NCI-H187 treated with DMSO at 0.1 percent for 48 hours (cell line): Measurements from ENCODE around the gene FGD1.
"Not testable (repeated sequence)": the region's sequence is repeated elsewhere in the genome, so short reads cannot be mapped to it uniquely, and the experiment has no call there.

Experiments
- DNase-seq: peaks from one replicate; lab custom pipeline; 2025; lab: John Stamatoyannopoulos, UW

The FGD1 gene

GRCh38 chrX:54495814-54496516 is at the start of gene FGD1:
FGD1 (minus strand) TSS chrX:54496234; CDS start chrX:54495432, 802 bp downstream.
- DNase-seq, result no peak

DNA sequence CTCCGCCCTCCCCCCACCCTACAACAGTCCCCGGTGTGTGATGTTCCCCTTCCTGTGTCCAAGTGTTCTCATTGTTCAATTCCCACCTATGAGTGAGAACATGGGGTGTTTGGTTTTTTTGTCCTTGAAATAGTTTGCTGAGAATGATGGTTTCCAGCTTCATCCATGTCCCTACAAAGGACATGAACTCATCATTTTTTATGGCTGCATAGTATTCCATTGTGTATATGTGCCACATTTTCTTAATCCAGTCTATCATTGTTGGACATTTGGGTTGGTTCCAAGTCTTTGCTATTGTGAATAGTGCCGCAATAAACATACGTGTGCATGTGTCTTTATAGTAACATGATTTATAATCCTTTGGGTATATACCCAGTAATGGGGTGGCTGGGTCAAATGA is 46.2 kb upstream of the FGD1 start:
- DNase-seq, result not testable (repeated sequence)

- DNase-seq, result no peak
Measured at GRCh38 chrX:54540289-54540688, 44.3 kb upstream of the FGD1 start.

- DNase-seq, result no peak
Measured at GRCh38 chrX:54534271-54534670, 38.2 kb upstream of the FGD1 start.

GRCh38 chrX:54530357-54530900 is 34.4 kb upstream of the FGD1 start:
- DNase-seq, result no peak

GRCh38 chrX:54529552-54530356 is 33.7 kb upstream of the FGD1 start, which contains the start of gene GNL3L:
GNL3L (plus strand) TSS chrX:54530219; CDS start chrX:54532567, 2,348 bp downstream.
- DNase-seq, result peak; percentile 59

GRCh38 chrX:54529151-54529550 is 33.1 kb upstream of the FGD1 start:
- DNase-seq, result no peak

DNA sequence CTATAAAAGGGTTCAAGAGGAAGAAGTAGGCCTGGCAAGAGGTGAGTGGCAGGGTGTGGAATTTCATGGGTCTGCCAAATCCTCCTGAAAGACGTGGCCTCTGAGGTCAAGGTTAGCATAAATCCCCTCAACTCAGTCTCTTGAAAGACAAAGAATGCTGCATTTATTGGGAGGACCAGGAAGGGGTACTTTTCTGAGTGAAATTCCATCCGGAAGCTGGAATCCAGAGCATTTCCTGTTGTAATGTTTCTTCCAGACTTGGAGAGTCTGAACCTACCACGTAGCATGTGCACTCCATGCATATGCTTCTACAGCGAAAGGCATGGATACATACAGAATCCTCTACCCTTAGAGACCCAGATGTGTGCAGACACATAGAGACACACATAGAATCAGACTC is 13.4 kb upstream of the FGD1 start:
- DNase-seq, result no peak

- DNase-seq, result no peak
Measured at GRCh38 chrX:54496936-54497335, 902 bp upstream of the FGD1 start.

GRCh38 chrX:54496517-54496852 is 451 bp upstream of the FGD1 start:
- DNase-seq, result no peak

DNA sequence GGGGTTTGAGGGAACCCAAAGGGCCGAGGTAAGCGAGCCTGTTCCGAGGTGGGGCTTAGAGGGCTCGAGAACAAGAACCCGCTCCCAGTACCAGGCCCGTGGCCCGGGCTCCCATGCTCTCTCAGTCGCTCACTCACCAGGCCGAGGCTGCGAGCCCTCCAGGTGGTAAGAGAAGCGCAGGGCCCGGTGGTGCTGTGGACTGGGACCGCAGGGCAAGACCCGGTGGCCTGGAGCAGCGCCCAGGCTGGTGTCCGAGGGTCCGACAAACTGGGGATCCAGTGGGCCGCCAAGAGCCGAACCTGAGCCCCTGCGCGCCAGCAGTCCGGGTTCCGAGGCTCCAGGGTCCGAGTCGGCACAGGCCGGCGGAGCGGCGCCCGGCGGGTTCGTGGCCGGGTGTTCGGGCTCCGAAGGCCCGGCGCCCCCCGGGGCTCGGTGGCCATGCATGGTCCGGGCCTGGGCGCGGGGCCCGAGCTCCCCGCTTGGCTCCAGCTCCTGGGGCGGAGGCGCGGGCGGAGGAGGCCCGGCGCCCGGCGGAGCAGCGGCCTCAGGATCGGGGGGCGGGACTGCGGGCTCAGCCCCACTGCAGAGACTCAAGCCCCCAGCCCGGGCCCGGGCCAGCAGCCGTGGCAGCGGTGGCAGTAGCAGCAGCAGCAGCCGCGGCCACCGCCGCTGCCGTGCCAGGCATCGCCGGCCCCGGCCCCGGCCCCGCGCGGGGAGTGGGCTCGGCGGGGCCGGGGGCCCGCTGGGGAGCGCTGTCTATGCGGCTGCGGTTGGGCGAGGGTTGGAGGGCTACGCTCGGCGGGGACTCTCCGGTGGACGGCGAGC is 833 bp downstream of the FGD1 start:
- DNase-seq, result no peak

GRCh38 chrX:54494166-54494988 is 1.7 kb downstream of the FGD1 start:
- no peak for DNase-seq

DNA sequence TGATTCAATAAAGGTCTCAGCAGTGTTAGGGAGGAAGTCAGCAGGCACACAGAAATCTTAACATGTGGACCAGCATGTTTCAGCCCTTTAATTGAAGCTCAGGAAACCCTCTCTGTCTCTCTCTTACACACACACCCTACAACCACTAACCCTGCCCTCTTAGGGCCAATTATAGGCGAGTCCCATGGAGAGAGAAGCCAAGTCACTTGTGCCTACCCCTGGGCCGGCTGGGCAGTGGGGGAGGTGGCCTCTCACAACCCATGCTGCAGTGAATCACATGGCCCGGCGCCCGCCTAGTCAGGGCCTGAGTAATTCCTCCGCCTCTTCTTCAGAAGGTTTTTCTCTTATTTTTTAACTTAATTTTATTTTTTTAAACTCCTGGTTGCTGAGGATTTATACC is 3.7 kb downstream of the FGD1 start:
- no peak for DNase-seq

- not testable (repeated sequence) for DNase-seq
Measured at GRCh38 chrX:54489819-54490218, 6.2 kb downstream of the FGD1 start.

DNA sequence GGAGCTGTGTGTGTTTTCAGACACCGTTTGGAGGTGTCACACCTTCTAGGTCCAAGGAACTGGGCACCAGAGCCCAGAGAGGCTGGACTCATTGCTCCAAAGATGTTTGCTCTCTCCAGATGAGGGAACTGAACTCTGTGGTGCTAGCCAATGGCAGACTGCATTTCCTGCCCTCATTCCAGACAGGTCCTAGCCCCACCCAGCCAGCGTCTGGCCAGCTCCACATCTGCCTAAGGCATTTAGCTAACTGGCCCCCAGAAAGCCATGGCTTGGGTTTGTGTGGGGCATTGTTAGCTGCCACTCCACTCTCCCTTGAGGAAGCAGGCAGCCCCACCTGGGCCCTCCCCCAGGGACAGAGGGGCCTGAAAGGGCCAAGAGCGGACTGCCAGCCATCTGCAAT is 11.4 kb downstream of the FGD1 start:
- DNase-seq, result no peak

- no peak for DNase-seq
Measured at GRCh38 chrX:54483946-54484345, 12.1 kb downstream of the FGD1 start.

- DNase-seq, result no peak
Measured at GRCh38 chrX:54482839-54483593, 13.0 kb downstream of the FGD1 start.

DNA sequence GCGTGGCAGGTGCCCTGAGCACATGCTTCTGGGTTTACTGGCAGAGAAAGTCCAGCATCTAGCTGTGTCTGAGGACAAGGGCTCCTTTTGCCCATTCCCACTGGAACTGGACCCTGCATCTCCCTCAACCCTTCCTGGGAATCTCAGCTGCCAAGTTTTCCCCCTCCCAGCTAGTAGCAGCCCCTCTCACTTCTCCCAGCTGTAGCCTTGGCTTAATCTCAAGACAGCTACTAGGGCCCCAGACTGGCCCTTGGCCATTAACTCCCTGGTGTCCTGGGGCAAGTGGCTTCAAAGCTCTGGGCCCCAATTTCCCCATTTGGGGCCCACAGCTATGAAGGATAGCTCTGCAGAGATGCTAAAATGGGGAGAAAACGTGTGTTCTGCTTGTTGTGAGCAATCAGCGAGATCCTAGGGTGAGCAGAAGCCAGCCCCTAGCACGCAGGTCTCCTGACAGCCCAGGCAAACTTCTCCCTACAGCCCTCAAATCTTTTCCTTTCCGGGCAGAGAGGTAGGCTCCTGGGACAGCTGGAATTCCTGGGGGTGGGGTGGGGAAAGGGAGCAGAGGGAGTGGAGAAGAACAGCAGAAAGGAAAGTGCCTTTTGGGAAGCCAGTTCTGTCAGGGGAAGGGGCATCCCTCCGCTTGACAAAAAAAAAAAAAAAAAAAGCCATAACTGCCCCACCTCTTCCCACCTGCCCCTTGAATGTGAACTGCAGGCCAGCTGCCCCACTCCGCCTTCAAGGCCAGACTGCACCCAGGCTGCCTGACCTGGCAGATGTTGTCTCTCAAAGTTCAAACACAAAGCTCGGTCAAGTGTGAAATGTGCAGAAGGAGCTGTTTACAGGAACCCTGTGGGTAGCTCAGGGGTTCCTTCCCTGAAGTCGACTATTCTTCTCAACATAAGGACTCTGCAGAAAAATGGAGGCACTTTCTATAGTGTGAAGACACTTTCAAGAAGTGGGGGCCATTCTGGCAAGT is 16.6 kb downstream of the FGD1 start:
- no peak for DNase-seq
